Activated CD8-positive, alpha-beta T cell treated with anti-CD3 and anti-CD28 coated beads, Interleukin-2, amount 10 ng/mL, durations not matched to agents 7 days and 5 days (primary cell): ENCODE results near the gene ASB8. TPM values are rescaled to one million over a fixed set of nuclear protein-coding genes. Genes with fewer than 3 reads are reported as not detected.

ENCODE experiments used
- ATAC-seq: fragments of 150-1000 bp; cut with Tn5 transposase; one replicate; pipeline ENCODE4 v1.10.0; 2021; ENCODE audit warnings: moderate library complexity
- CTCF ChIA-PET: fragments of 350-600 bp; sonication (Branson Sonifier 250); formaldehyde crosslinking; loops from one replicate; lab custom pipeline; 2021; ENCODE audit warnings: antibody characterized with exemption; lab: Charles Lee
- POLR2A ChIA-PET: fragments of 350-600 bp; sonication (Branson Sonifier 250); formaldehyde crosslinking; loops from one replicate; lab custom pipeline; 2021; ENCODE audit warnings: antibody characterized with exemption; lab: Charles Lee
- DNase-seq: peaks from one replicate; pipeline ENCODE4 v3.0.0-alpha.2; 2020
- H3K27ac Mint-ChIP-seq: one replicate; pipeline ENCODE4 v1.8.0; 2021; ENCODE audit warnings: mild to moderate bottlenecking, mixed read lengths
- H3K27me3 Mint-ChIP-seq: one replicate; pipeline ENCODE4 v1.8.0; 2021; ENCODE audit warnings: low read depth, mixed read lengths
- H3K36me3 Mint-ChIP-seq: one replicate; pipeline ENCODE4 v1.8.0; 2021; ENCODE audit warnings: low read depth, mixed read lengths
- H3K4me1 Mint-ChIP-seq: one replicate; pipeline ENCODE4 v1.8.0; 2021; ENCODE audit warnings: low read depth, mixed read lengths
- H3K4me3 Mint-ChIP-seq: one replicate; pipeline ENCODE4 v1.8.0; 2021; ENCODE audit warnings: mild to moderate bottlenecking, mixed read lengths
- H3K9me3 Mint-ChIP-seq: one replicate; pipeline ENCODE4 v1.8.0; 2022; ENCODE audit warnings: mixed read lengths; ENCODE audit not compliant: insufficient read depth
- microRNA-seq: library from miRNA; unstranded; fragments of <30 nt; microRNA quantifications from one replicate; pipeline ENCODE4 v1.2.0, GENCODE V29; 2022
- total RNA-seq, 2 experiments: library from RNA; stranded (reverse); gene quantifications; one replicate each; pipeline ENCODE4 v1.2.3, GENCODE V29; 2021

ASB8 gene
- total RNA-seq, 2 experiments from 2014 or later: 37.9 to 47.2 TPM

- peaks cover 51% of the 10 kb centered on the region for H3K4me1 Mint-ChIP-seq
- peak overlapping the region; percentile 88 for H3K4me3 Mint-ChIP-seq
- peaks cover 10% of the 10 kb centered on the region for H3K36me3 Mint-ChIP-seq
- ATAC-seq: no peak
- no peak for DNase-seq
- CTCF ChIA-PET: interaction anchor here (1.3 to 2.5 kb wide), 4 partner anchors 14 to 155 kb away, joined by 3 to 10 read pairs (median 4); partner anchors contain the start of gene PFKM
- peak overlapping the region; percentile 58 for H3K27ac Mint-ChIP-seq
- POLR2A ChIA-PET: interaction anchor here (0.7 to 3.0 kb wide), 7 partner anchors 9 to 583 kb away, joined by 3 to 35 read pairs (median 3); partner anchors contain the start of gene ASB8
- H3K27me3 Mint-ChIP-seq: no peaks in the 10 kb centered on the region
- H3K9me3 Mint-ChIP-seq: no peaks in the 10 kb centered on the region
Observed at GRCh38 chr12:48104531-48104930, 52.8 kb downstream of the ASB8 start.

Small RNA genes within 50 kb of the gene (microRNA-seq; reads per million reads assigned to microRNA genes)
- gene MIR6505: 2.3 reads per million

Other genes starting within 250 kb of the ASB8 start
- 100 to 1,000 TPM; 139 to 140 TPM for gene TMEM106C, start 193.9 kb downstream of the ASB8 start, total RNA-seq
- not detected for gene COL2A1, start 153.0 kb downstream of the ASB8 start, total RNA-seq
- 10 to 100 TPM; 45.6 to 50.1 TPM for gene SENP1, start 51.4 kb downstream of the ASB8 start, total RNA-seq
- 10 to 100 TPM; 20.6 to 22.7 TPM for gene PFKM, start 38.2 kb downstream of the ASB8 start, total RNA-seq
- gene CCDC184, start 26.1 kb upstream of the ASB8 start, total RNA-seq: 1 to 10 TPM; 1.4 to 1.5 TPM
- gene OR10AD1, start 45.8 kb upstream of the ASB8 start, total RNA-seq: not detected
- 10 to 100 TPM; 10.6 to 14.1 TPM for gene ZNF641, start 193.4 kb upstream of the ASB8 start, total RNA-seq